K562 (cell line): ENCODE measurements around the gene EQTN. TPM values are rescaled to one million over a fixed set of nuclear protein-coding genes. Genes with fewer than 3 reads are reported as not detected.

ENCODE experiments used
- ATAC-seq: fragments of 200-7000 bp; cut with Tn5 transposase; 3 replicates; pipeline ENCODE4 v1.9.1; 2020; ENCODE audit warnings: moderate library complexity
- BruUV-seq: library from RNA; stranded (reverse); fragments of 400-500 nt; replicated peaks from 2 replicates; lab custom pipeline; 2021; lab: Mats Ljungman, UMichigan
- CTCF ChIA-PET: fragments of 300-600 bp; formaldehyde crosslinking; extraction: SDS; loops from one replicate; lab custom pipeline; 2021; ENCODE audit warnings: low intra/inter-chr PET ratio; lab: Yijun Ruan, JAX
- POLR2A ChIA-PET: fragments of 300-600, 350-650 bp; sonication (Branson Sonifier 250); formaldehyde crosslinking; extraction: SDS; loops from one replicate; lab custom pipeline; 2021; ENCODE audit warnings: antibody characterized with exemption, inconsistent platforms; lab: Yijun Ruan, JAX
- DNase-seq, 4 experiments: peaks; one replicate each; pipeline versions ENCODE4 v3.0.0 to v3.0.0-alpha.2; 2011 to 2018; ENCODE audit warnings: low spot score in 3 of 4, mixed read lengths in 3 of 4; ENCODE audit errors: extremely low read depth in 1 of 4
- FAIRE-seq: peaks from 2 replicates; lab custom pipeline; 2011; peaks lifted over from hg19 to GRCh38; lab: Jason Lieb, UNC
- H2AFZ ChIP-seq: 2 replicates; pipeline ENCODE4 v1.6.0; 2011; ENCODE audit warnings: low read depth, low read length, control low read depth, inconsistent platforms
- H3K27ac ChIP-seq: fragments of 200-600 bp; 3 replicates; pipeline ENCODE4 v1.8.0; 2011; ENCODE audit warnings: low read depth, mild to moderate bottlenecking, control low read depth, inconsistent platforms, low read length, moderate library complexity, mixed read lengths; ENCODE audit errors: extremely low read depth
- H3K27me3 ChIP-seq, 2 experiments: fragments of 300-600 bp in 1 of 2; 2 replicates in 1 of 2; 3 replicates in 1 of 2; pipeline versions ENCODE4 v1.6.0 to v1.8.0; 2011; ENCODE audit warnings: inconsistent platforms in 2 of 2, low read length in 2 of 2, mild to moderate bottlenecking in 1 of 2, mixed read lengths in 1 of 2, moderate library complexity in 1 of 2; ENCODE audit not compliant: control insufficient read depth in 2 of 2, insufficient read depth in 2 of 2
- H3K36me3 ChIP-seq: fragments of 300-600 bp; 3 replicates; pipeline ENCODE4 v1.8.0; 2011; ENCODE audit warnings: mild to moderate bottlenecking, low read length, inconsistent platforms; ENCODE audit not compliant: control insufficient read depth, insufficient read depth
- H3K4me1 ChIP-seq, 2 experiments: fragments of 200-600 bp in 1 of 2; replicated peaks in 1 of 2; 2 replicates in 1 of 2; 3 replicates in 1 of 2; pipeline versions ENCODE4 v1.5.1 to v1.8.0; 2011; ENCODE audit warnings: inconsistent platforms in 2 of 2, low read length in 2 of 2, mild to moderate bottlenecking in 1 of 2, mixed read lengths in 1 of 2, moderate library complexity in 1 of 2; ENCODE audit not compliant: control insufficient read depth in 2 of 2, insufficient read depth in 2 of 2
- H3K4me2 ChIP-seq: 2 replicates; pipeline ENCODE4 v1.6.1; 2011; ENCODE audit warnings: low read length, control low read depth, inconsistent platforms, mixed read lengths; ENCODE audit not compliant: insufficient read depth
- H3K4me3 ChIP-seq: fragments of 200-600 bp; sonication (generic), shearing (Covaris generic); 2 replicates; pipeline ENCODE4 v1.5.1; 2016; ENCODE audit warnings: control low read depth, inconsistent platforms
- H3K79me2 ChIP-seq: fragments of 200-600 bp; 3 replicates; pipeline ENCODE4 v1.8.0; 2011; ENCODE audit warnings: low read length, inconsistent platforms; ENCODE audit not compliant: control insufficient read depth, insufficient read depth
- H3K9ac ChIP-seq, 2 experiments: 2 replicates each; pipeline versions ENCODE4 v1.6.0 to v1.6.1; 2011; ENCODE audit warnings: low read depth in 2 of 2, low read length in 2 of 2, control low read depth in 1 of 2, inconsistent platforms in 1 of 2, mild to moderate bottlenecking in 1 of 2, mixed read lengths in 1 of 2; ENCODE audit not compliant: insufficient read depth in 1 of 2
- H3K9me1 ChIP-seq: one replicate; pipeline ENCODE4 v1.6.0; 2011; ENCODE audit warnings: inconsistent platforms, mild to moderate bottlenecking, low read length, moderate library complexity; ENCODE audit not compliant: control insufficient read depth, insufficient read depth
- H3K9me3 ChIP-seq: replicated peaks from 2 replicates; pipeline ENCODE4 v1.5.1; 2011; ENCODE audit warnings: low read depth, low read length, inconsistent platforms; ENCODE audit not compliant: control insufficient read depth, insufficient read depth
- H4K20me1 ChIP-seq: replicated peaks from 2 replicates; pipeline ENCODE4 v1.6.1; 2011; ENCODE audit warnings: low read length, inconsistent platforms, mixed read lengths; ENCODE audit not compliant: control insufficient read depth, insufficient read depth
- AFF4 ChIP-seq: sonication (generic); formaldehyde crosslinking; IDR thresholded peaks from 2 replicates; pipeline ENCODE4 v1.8.0; 2023; ENCODE audit warnings: mild to moderate bottlenecking, missing genetic modification reagents
- BRD9 ChIP-seq: fragments of 450-650 bp; IDR thresholded peaks from 2 replicates; pipeline ENCODE4 v1.6.1; 2018; ENCODE audit warnings: low read depth; ENCODE audit not compliant: partially characterized antibody
- FOXJ2 ChIP-seq: fragments of 200-800 bp; sonication (Bioruptor generic); IDR thresholded peaks from 2 replicates; pipeline ENCODE4 v1.6.1; 2016; ENCODE audit warnings: missing genetic modification characterization, missing compliant biosample characterization
- GTF2A2 ChIP-seq: IDR thresholded peaks from 2 replicates; pipeline ENCODE4 v1.6.1; 2016; ENCODE audit warnings: mild to moderate bottlenecking, missing genetic modification characterization, missing compliant biosample characterization
- HOXB6 ChIP-seq: fragments of 250-450 bp; sonication (Bioruptor Pico); IDR thresholded peaks from 2 replicates; pipeline ENCODE4 v1.5.1; 2022; ENCODE audit warnings: mild to moderate bottlenecking, borderline replicate concordance
- KAT7 ChIP-seq: sonication (generic); formaldehyde crosslinking; IDR thresholded peaks from 2 replicates; pipeline ENCODE4 v1.8.0; 2022; ENCODE audit warnings: missing genetic modification reagents, mild to moderate bottlenecking, borderline replicate concordance
- NONO ChIP-seq, 2 experiments: fragments of 200-400 bp in 1 of 2; fragments of 450-650 bp in 1 of 2; formaldehyde crosslinking in 1 of 2; IDR thresholded peaks; 2 replicates each; pipeline ENCODE4 v1.6.1; 2017; ENCODE audit warnings: low read depth in 2 of 2, mild to moderate bottlenecking in 2 of 2, moderate library complexity in 2 of 2, low read length in 1 of 2
- NR2C1 ChIP-seq, 2 experiments: fragments of 450-650 bp; IDR thresholded peaks; 2 replicates each; pipeline ENCODE4 v1.6.1; 2017; ENCODE audit warnings: mild to moderate bottlenecking in 2 of 2, antibody characterized with exemption in 1 of 2, inconsistent platforms in 1 of 2, missing compliant biosample characterization in 1 of 2, missing genetic modification characterization in 1 of 2
- SAP30 ChIP-seq: fragments of 200-600 bp; sonication (generic); IDR thresholded peaks from 2 replicates; pipeline ENCODE4 v1.6.1; 2012; ENCODE audit warnings: borderline replicate concordance, low read depth, mild to moderate bottlenecking, moderate library complexity, low read length, control low read depth, inconsistent platforms; ENCODE audit not compliant: insufficient read depth, poor library complexity, severe bottlenecking
- ZNF324 ChIP-seq: fragments of 250-450 bp; sonication (Bioruptor Pico); IDR thresholded peaks from 2 replicates; pipeline ENCODE4 v1.4.0; 2020; ENCODE audit warnings: mild to moderate bottlenecking
- WGBS: fragments of 100-300 bp; shearing (Covaris generic); methylation state at CpG from one replicate; pipeline ENCODE4 v1.1.6; 2016; ENCODE audit warnings: low coverage, mixed read lengths; ENCODE audit not compliant: insufficient coverage; ENCODE audit errors: missing lambda C conversion rate; 5-methylcytosine and 5-hydroxymethylcytosine counted together
- in situ Hi-C: fragments of 300-500 bp; cut with MboI; formaldehyde crosslinking; loops from 4 replicates; pipeline ENCODE4 v1.15.0; 2018; ENCODE audit warnings: inconsistent platforms, mixed read lengths
- intact Hi-C: fragments of 100-400 bp; cut with micrococcal nuclease; formaldehyde crosslinking; loops from 2 replicates; pipeline ENCODE4 v1.14.2; 2022
- polyA plus RNA-seq, 8 experiments: library from polyadenylated mRNA; depleted of rRNA in 4 of 8; stranded (reverse) in 5 of 8; unstranded in 3 of 8; fragments of >200 nt; fragmentation: Nextera tagmentation in 2 of 8; fragmentation: Illumina TruSeq in 1 of 8; extraction: Ambion mirVana in 2 of 8; extraction: Trizol in 1 of 8; gene quantifications; 2 replicates each; pipeline versions ENCODE4 v1.2.1 to v1.2.3, GENCODE V29; 2011 to 2014; ENCODE audit warnings: inconsistent platforms in 1 of 8, missing spikeins in 1 of 8
- total RNA-seq, 7 experiments: library from RNA; depleted of rRNA in 6 of 7; stranded (reverse); fragments of >200 nt in 6 of 7; fragmentation: Illumina TruSeq in 2 of 7; extraction: Trizol in 2 of 7; gene quantifications; 2 replicates each; pipeline versions ENCODE4 v1.2.1 to v1.2.3, GENCODE V29; 2011 to 2021; ENCODE audit warnings: low replicate concordance in 1 of 7

The EQTN gene
- total and polyA plus RNA-seq, 9 of the 15 experiments (the other 6 are each of a cell fraction or from before 2014, with no cell fraction given) = 0.15 to 0.33 (median 0.18) TPM; not detected in 4

GRCh38 chr9:27328483-27328882 is 31.5 kb upstream of the EQTN start:
- Histone ChIP-seq H3K36me3 (no peaks in the 10 kb centered on the region), H3K9ac (no peak overlapping the region), H3K27ac (no peak overlapping the region), H4K20me1 (no peaks in the 10 kb centered on the region), H3K4me2 (no peak overlapping the region), H3K9me3 (no peaks in the 10 kb centered on the region), H3K27me3 (no peaks in the 10 kb centered on the region), H3K4me1 (no peaks in the 10 kb centered on the region), H3K9me1 (no peaks in the 10 kb centered on the region), H2AFZ (no peak overlapping the region), H3K4me3 (no peak overlapping the region), H3K79me2 (no peaks in the 10 kb centered on the region)
- 90% methylated on average over 2 of the region's 3 CpGs for WGBS
- POLR2A ChIA-PET = no interaction called here
- BruUV-seq = no TSS peak
- DNase-seq (no peak), ATAC-seq (no peak), FAIRE-seq (no peak)
- in situ Hi-C loops = no loop called here
- no peak for TF ChIP-seq BRD9
- TF ChIP-seq NR2C1 (IDR thresholded peaks at IDR 0.05) = no peak
- TF ChIP-seq NR2C1 (tag; IDR thresholded peaks at IDR 0.05) = no peak
- TF ChIP-seq FOXJ2 (tag) = no peak
- CTCF ChIA-PET = no interaction called here
- intact Hi-C loops = no loop called here

GRCh38 chr9:27311184-27311583 is 14.2 kb upstream of the EQTN start:
- no peaks in the 10 kb centered on the region for H3K79me2 ChIP-seq
- 13% methylated on average over 1 of the region's 2 CpGs for WGBS
- in situ Hi-C loops = no loop called here
- H3K27ac ChIP-seq = no peak overlapping the region
- H2AFZ ChIP-seq = no peak overlapping the region
- intact Hi-C loops = no loop called here
- CTCF ChIA-PET = no interaction called here
- no TSS peak for BruUV-seq
- ATAC-seq = no peak
- no peak for FAIRE-seq
- H3K9me3 ChIP-seq = no peaks in the 10 kb centered on the region
- no peaks in the 10 kb centered on the region for H3K4me1 ChIP-seq
- POLR2A ChIA-PET = no interaction called here
- no peaks in the 10 kb centered on the region for H4K20me1 ChIP-seq
- DNase-seq = no peak
- H3K4me2 ChIP-seq = no peak overlapping the region
- no peaks in the 10 kb centered on the region for H3K27me3 ChIP-seq
- no peaks in the 10 kb centered on the region for H3K9me1 ChIP-seq
- no peaks in the 10 kb centered on the region for H3K36me3 ChIP-seq
- no peak overlapping the region for H3K4me3 ChIP-seq
- H3K9ac ChIP-seq = no peak overlapping the region
- TF ChIP-seq HOXB6 (CRISPR knock-in tag) (no peak), NONO (IDR thresholded peaks at IDR 0.05; ENCODE audit: low read depth in 2 of 2, low read length in 1 of 2) (no peak), GTF2A2 (tag) (no peak), SAP30 (no peak), AFF4 (no peak), ZNF324 (CRISPR knock-in tag) (no peak), KAT7 (CRISPR knock-in tag) (no peak)
